ENCODE data around the gene AGMO. TPM values are rescaled to one million over a fixed set of nuclear protein-coding genes. Genes with fewer than 3 reads are reported as not detected.

Gene AGMO
- total RNA-seq, 1 donor = not detected

DNA sequence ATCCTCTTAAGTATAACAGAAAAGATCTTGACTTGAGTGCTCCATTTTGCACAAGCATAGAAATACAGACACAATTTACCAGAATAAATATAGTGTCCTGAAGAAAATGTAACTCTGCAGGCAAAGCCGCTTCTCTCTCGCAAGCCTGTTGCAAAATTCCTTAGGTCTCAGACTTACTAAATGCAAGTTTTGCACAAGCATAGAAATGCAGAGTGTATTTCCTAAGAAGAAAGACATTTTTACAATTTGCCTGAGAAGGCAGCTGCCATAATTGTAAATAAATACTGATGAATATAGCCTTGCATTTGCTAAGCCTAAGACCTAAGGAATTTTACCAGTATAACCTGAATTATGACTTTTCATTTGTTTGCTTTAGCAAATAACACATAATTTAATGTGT, 67.1 kb downstream of the AGMO start:
- H3K4me3 ChIP-seq (ENCODE audit: low read depth, low read length) = no peak overlapping the region
- no peak for DNase-seq (ENCODE audit: low read depth)
- TF ChIP-seq CTCF (IDR thresholded peaks at IDR 0.05; ENCODE audit: insufficient read depth, low read depth, low read length) = no peak

DNA sequence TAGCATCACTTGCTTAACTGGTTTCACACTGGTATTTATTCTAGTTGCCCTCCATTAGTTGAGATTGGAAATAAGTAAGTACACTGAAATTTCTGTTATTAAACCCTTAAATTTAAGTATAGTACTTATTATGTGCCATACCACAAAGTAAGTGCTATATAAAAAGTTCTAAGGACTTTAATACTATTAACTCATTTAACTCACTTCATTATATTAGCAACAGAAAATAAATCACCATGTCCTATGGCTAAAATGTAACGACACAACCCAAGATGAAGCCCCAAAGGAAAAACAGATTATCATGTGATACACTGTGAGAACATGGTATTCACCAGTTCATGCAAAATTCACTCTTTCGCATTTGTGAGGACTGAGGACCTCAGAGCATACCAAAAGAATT, 70.5 kb downstream of the AGMO start:
- DNase-seq (ENCODE audit: low read depth) = no peak
- no peak for TF ChIP-seq CTCF (IDR thresholded peaks at IDR 0.05; ENCODE audit: insufficient read depth, low read depth, low read length)
- H3K4me3 ChIP-seq (ENCODE audit: low read depth, low read length) = no peak overlapping the region

GRCh38 chr7:15490291-15490690, 71.5 kb downstream of the AGMO start:
- DNase-seq (ENCODE audit: low read depth) = no peak
- no peak for TF ChIP-seq CTCF (IDR thresholded peaks at IDR 0.05; ENCODE audit: insufficient read depth, low read depth, low read length)
- H3K4me3 ChIP-seq (ENCODE audit: low read depth, low read length) = no peak overlapping the region

DNA sequence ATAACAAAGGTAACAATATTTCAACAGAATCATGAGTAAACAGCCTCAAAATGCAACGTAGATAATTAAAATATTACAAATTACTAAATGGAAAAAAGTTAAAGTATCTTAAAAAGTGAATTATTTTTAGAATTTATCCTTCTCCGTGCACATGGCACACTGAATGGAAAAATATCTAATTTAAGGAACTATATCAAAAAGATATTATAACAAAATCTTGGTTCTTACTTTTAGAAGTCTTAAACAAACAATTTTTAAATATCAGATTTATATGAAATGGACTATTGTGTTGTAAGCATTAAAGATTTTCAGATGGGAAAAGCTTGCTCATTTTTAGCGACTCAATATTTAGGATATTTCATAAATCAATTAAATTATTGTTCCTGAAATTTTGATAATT, 72.0 kb downstream of the AGMO start:
- TF ChIP-seq CTCF (IDR thresholded peaks at IDR 0.05; ENCODE audit: insufficient read depth, low read depth, low read length) = no peak
- no peak for DNase-seq (ENCODE audit: low read depth)
- H3K4me3 ChIP-seq (ENCODE audit: low read depth, low read length) = no peak overlapping the region

GRCh38 chr7:15489383-15489782, 72.4 kb downstream of the AGMO start:
- DNase-seq (ENCODE audit: low read depth) = no peak
- H3K4me3 ChIP-seq (ENCODE audit: low read depth, low read length) = no peak overlapping the region
- no peak for TF ChIP-seq CTCF (IDR thresholded peaks at IDR 0.05; ENCODE audit: insufficient read depth, low read depth, low read length)

DNA sequence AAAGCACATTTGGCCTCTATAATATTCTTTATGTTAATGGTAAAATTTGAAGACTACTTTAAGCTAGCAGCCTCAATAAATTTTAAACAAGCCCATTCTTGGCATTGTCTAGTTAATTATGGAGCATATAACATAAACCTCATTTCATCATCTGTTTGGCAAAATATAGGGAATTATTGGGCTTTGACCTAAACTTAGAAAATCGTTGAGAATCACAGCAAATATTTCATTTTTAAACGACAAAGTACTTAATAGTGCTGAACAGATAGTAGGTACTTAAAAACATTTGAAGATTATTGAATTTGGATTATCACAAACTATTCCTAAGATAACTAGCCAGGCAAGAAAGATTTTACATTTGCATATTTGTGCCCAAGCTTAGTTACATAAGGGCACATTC, 73.4 kb downstream of the AGMO start:
- no peak for TF ChIP-seq CTCF (IDR thresholded peaks at IDR 0.05; ENCODE audit: insufficient read depth, low read depth, low read length)
- no peak for DNase-seq (ENCODE audit: low read depth)
- no peak overlapping the region for H3K4me3 ChIP-seq (ENCODE audit: low read depth, low read length)

GRCh38 chr7:15487896-15488295, 73.9 kb downstream of the AGMO start:
- H3K4me3 ChIP-seq (ENCODE audit: low read depth, low read length) = no peak overlapping the region
- no peak for DNase-seq (ENCODE audit: low read depth)
- TF ChIP-seq CTCF (IDR thresholded peaks at IDR 0.05; ENCODE audit: insufficient read depth, low read depth, low read length) = no peak
